Measurements from ENCODE around the gene PIGS.

The PIGS gene

DNA sequence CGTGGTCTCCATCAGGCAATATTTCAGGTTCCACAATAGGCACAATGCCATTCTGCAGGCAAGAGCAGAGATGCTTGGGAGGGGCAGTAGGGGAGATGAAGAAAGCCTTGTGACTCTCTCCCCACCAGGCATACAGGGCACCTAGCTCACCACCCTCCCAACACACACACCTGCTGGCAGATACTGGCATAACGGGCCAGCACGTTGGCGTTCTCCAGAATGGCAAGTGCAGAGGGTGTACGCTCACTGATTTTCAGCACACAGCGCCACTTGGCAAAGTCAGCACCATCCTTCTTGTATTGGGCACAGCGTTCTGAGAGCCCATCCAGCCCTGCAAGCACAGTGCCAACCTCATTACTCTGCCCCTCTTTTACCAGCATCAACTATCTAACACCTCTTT, 3.2 kb upstream of the PIGS start:
- no peak overlapping the region for H3K4me3 ChIP-seq
- H3K4me1 ChIP-seq, result peaks cover 0 to 36% (median 24%) of the 10 kb centered on the region in 4 donors
- TF ChIP-seq, protein P1, sequence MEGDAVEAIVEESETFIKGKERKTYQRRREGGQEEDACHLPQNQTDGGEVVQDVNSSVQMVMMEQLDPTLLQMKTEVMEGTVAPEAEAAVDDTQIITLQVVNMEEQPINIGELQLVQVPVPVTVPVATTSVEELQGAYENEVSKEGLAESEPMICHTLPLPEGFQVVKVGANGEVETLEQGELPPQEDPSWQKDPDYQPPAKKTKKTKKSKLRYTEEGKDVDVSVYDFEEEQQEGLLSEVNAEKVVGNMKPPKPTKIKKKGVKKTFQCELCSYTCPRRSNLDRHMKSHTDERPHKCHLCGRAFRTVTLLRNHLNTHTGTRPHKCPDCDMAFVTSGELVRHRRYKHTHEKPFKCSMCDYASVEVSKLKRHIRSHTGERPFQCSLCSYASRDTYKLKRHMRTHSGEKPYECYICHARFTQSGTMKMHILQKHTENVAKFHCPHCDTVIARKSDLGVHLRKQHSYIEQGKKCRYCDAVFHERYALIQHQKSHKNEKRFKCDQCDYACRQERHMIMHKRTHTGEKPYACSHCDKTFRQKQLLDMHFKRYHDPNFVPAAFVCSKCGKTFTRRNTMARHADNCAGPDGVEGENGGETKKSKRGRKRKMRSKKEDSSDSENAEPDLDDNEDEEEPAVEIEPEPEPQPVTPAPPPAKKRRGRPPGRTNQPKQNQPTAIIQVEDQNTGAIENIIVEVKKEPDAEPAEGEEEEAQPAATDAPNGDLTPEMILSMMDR (IDR thresholded peaks at IDR 0.05), result no peak
- H3K36me3 ChIP-seq, result no peaks in the 10 kb centered on the region
- no peaks in the 10 kb centered on the region for H3K27me3 ChIP-seq
- no peaks in the 10 kb centered on the region for H3K9me3 ChIP-seq
- H3K27ac ChIP-seq, result no peak overlapping the region
- intact Hi-C loops (cut with DNase I; ENCODE audit: low total_unique reads), result no loop called here
- no peak for DNase-seq

DNA sequence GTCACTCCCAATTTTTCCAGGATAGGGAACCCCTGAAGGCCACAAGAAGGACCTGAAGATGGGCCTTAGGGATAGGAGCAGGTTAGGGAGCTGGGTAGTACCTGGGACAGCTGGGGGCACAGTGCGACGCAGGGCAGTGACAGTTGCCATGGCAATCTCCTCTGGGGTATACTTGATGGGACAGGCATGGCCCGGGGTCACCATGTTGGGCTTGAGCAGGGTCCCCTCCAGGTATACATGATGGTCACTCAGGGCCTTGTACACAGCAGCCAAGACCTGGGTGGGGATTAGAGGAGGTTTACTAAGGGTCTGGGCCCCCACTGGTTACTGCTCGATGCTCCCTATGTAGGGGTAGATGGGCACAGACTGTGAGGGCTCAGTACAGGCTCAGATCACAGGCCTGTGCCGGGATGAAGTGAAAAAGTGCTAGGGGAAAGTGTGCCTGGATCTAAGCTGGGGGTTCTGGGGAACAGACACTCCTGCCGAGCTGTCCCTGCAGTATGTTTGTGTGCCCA, 2.7 kb upstream of the PIGS start:
- intact Hi-C loops (cut with DNase I; ENCODE audit: low total_unique reads), result no loop called here
- H3K4me1 ChIP-seq, result peaks cover 0 to 37% (median 25%) of the 10 kb centered on the region in 4 donors
- no peak for DNase-seq

DNA sequence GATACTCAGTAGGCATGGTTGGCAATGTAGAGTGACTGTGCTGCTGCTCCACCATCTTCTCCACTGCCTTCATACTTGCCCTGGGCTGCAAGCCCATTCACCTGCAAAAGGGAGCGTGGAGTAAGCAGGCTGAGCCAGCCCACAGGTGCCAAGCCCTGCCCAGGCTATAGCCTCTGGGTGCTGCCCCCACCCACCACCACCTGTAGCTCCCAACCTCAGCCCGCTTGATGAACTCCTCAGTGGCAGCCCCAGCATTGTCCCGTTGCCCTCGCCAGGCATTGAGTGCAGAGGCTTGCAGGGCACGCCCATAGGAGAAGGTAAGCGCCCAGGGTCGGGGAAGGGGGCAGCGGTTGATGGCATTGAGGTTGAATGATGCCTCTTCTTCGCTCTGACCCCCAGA, 2.2 kb upstream of the PIGS start:
- TF ChIP-seq, protein P1 (IDR thresholded peaks at IDR 0.05), result no peak
- Histone ChIP-seq H3K4me1 (peaks cover 0 to 37% (median 25%) of the 10 kb centered on the region in 4 donors), H3K36me3 (no peaks in the 10 kb centered on the region), H3K27ac (no peak overlapping the region), H3K4me3 (no peak overlapping the region), H3K9me3 (no peaks in the 10 kb centered on the region), H3K27me3 (no peaks in the 10 kb centered on the region)
- intact Hi-C loops (cut with DNase I; ENCODE audit: low total_unique reads), result no loop called here
- no peak for DNase-seq

More for the DNA sequence above, 2.7 kb upstream of the PIGS start:
- Histone ChIP-seq H3K27ac (no peak overlapping the region), H3K27me3 (no peaks in the 10 kb centered on the region), H3K9me3 (no peaks in the 10 kb centered on the region), H3K36me3 (no peaks in the 10 kb centered on the region), H3K4me3 (no peak overlapping the region)
- TF ChIP-seq, protein P1 (IDR thresholded peaks at IDR 0.05), result no peak

DNA sequence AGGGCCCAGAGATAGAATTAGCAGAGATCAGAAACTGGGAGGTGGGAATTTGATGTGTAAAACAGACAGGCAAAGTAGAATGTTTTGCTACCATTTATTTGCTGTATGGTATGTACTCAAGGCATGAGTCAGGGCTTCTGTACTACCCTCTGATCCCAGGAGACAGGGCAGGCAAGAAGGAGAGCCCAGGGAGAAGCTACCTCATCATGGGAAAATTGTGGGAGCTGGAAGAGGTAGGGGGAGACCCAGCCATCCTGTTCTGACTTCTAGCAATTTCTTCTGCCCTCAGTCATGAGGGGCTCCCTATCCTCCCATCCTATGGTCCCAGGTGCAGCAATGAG, 1.7 kb upstream of the PIGS start:
- Histone ChIP-seq H3K27ac (no peak overlapping the region), H3K27me3 (no peaks in the 10 kb centered on the region), H3K36me3 (no peaks in the 10 kb centered on the region), H3K4me1 (peaks cover 0 to 37% (median 25%) of the 10 kb centered on the region in 4 donors), H3K9me3 (no peaks in the 10 kb centered on the region), H3K4me3 (no peak overlapping the region)
- TF ChIP-seq, protein P1 (IDR thresholded peaks at IDR 0.05), result no peak
- intact Hi-C loops (cut with DNase I; ENCODE audit: low total_unique reads), result no loop called here
- no peak for DNase-seq

DNA sequence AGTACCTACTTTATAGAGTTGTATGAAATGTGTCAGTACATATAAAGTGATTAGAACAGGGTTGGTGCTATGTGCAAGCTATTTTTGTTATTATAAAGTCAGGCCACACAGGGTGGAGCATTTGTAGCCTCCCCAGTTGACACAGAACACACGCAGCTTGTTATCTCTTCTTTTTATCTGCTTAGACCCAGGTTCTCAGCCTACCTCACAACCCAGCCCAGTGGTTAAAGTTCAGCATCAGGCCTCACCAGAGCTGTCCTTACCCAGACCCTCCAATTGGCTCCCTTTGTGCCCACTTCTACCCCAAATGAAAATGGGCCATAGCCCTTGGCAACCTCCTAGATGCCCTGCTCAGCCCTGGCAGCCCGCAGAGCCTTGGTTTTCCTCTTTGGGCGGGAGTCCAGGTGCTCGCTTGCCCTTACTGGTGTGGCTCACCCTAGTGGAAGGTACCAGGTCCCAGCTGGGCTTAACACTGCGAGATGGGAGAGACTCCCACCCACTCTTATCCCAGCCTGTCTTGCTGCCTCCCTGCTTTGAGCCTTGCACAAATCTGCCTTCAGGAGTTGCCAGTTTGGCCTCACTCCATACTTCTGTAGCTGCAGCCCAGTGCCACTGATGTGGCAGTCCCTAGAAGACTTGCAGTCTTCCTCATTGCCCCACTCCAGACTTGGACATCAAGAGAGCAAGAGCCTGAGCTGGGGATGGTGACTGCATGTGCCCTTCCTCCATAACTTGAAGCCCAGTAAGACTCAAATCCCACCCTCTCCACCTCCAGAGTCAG, 1.1 kb upstream of the PIGS start:
- Histone ChIP-seq H3K27me3 (no peaks in the 10 kb centered on the region), H3K27ac (peak overlapping the region; percentile 87 to 93), H3K4me1 (peaks cover 0 to 34% (median 25%) of the 10 kb centered on the region in 4 donors), H3K4me3 (peak overlapping the region; percentile 97), H3K36me3 (no peaks in the 10 kb centered on the region), H3K9me3 (no peaks in the 10 kb centered on the region)
- DNase-seq, result no peak
- intact Hi-C loops (cut with DNase I; ENCODE audit: low total_unique reads), result no loop called here
- TF ChIP-seq, protein P1 (IDR thresholded peaks at IDR 0.05), result no peak

Data from tibial artery (tissue), 4 donors.